Right lung (tissue), 5 donors: ENCODE data around the gene CIDEB. TPM values are rescaled to one million over a fixed set of nuclear protein-coding genes. Genes with fewer than 3 reads are reported as not detected.

Source experiments
- DNase-seq, 2 donors: peaks; one replicate each; pipeline ENCODE4 v3.0.0-alpha.2; 2013
- polyA plus RNA-seq, 5 donors: library from polyadenylated mRNA; unstranded; fragments of 120-200 nt; gene quantifications; one replicate each; pipeline versions ENCODE4 v1.2.1 to v1.2.3, GENCODE V29; 2013; ENCODE audit warnings: inconsistent platforms in 1 of 5, low replicate concordance in 1 of 5; ENCODE audit not compliant: insufficient read length in 5 of 5, insufficient read depth in 1 of 5

Gene CIDEB
- polyA plus RNA-seq, 5 donors: 9.6 to 16.6 (median 14.1) TPM

GRCh38 chr14:24255931-24256711 is 51.7 kb downstream of the CIDEB start:
- DNase-seq: no peak

- DNase-seq: no peak
These were observed 52.3 kb downstream of the CIDEB start for GRCh38 chr14:24255438-24255837.

Other genes starting within 250 kb of the CIDEB start
- gene CPNE6, start 236.4 kb downstream of the CIDEB start, polyA plus RNA-seq: not detected
- gene PCK2, start 213.7 kb downstream of the CIDEB start, polyA plus RNA-seq: 10 to 100 TPM; 13.3 to 17.8 (median 14.7) TPM
- gene DCAF11, start 193.2 kb downstream of the CIDEB start, polyA plus RNA-seq: 10 to 100 TPM; 59.5 to 74.4 (median 65.9) TPM
- gene NRL, start 193.0 kb downstream of the CIDEB start, polyA plus RNA-seq: 1 to 10 TPM; 1.0 to 2.3 (median 1.2) TPM
- gene FITM1, start 177.3 kb downstream of the CIDEB start, polyA plus RNA-seq: 1 to 10 TPM in 3 of 5 donors, under 1 TPM in 2; 0.60 to 9.4 (median 1.1) TPM
- gene PSME1, start 171.8 kb downstream of the CIDEB start, polyA plus RNA-seq: 100 to 1,000 TPM; 190 to 234 (median 222) TPM
- 10 to 100 TPM; 12.6 to 25.8 (median 24.3) TPM for gene EMC9, start 166.4 kb downstream of the CIDEB start, polyA plus RNA-seq
- gene PSME2, start 161.4 kb downstream of the CIDEB start, polyA plus RNA-seq: 100 to 1,000 TPM; 159 to 175 (median 166) TPM
- 10 to 100 TPM; 42.8 to 60.2 (median 55.7) TPM for gene RNF31, start 160.5 kb downstream of the CIDEB start, polyA plus RNA-seq
- gene IRF9, start 146.7 kb downstream of the CIDEB start, polyA plus RNA-seq: 10 to 100 TPM; 49.8 to 68.6 (median 57.2) TPM
- 10 to 100 TPM; 36.6 to 67.1 (median 48.2) TPM for gene REC8, start 135.9 kb downstream of the CIDEB start, polyA plus RNA-seq
- 10 to 100 TPM; 20.2 to 37.0 (median 24.5) TPM for gene IPO4, start 119.2 kb downstream of the CIDEB start, polyA plus RNA-seq
- 10 to 100 TPM; 24.6 to 44.1 (median 33.8) TPM for gene TM9SF1, start 112.5 kb downstream of the CIDEB start, polyA plus RNA-seq
- 10 to 100 TPM in 3 of 5 donors, 1 to 10 TPM in 2; 9.5 to 12.2 (median 11.9) TPM for gene TSSK4, start 102.3 kb downstream of the CIDEB start, polyA plus RNA-seq
- 10 to 100 TPM; 53.9 to 67.6 (median 62.3) TPM for gene CHMP4A, start 94.5 kb downstream of the CIDEB start, polyA plus RNA-seq
- gene MDP1, start 91.9 kb downstream of the CIDEB start, polyA plus RNA-seq: 10 to 100 TPM; 11.8 to 17.2 (median 13.5) TPM
- gene NEDD8, start 75.6 kb downstream of the CIDEB start, polyA plus RNA-seq: 100 to 1,000 TPM; 209 to 239 (median 224) TPM
- gene GMPR2, start 75.0 kb downstream of the CIDEB start, polyA plus RNA-seq: 100 to 1,000 TPM in 4 of 5 donors, 10 to 100 TPM in 1; 92.7 to 120 (median 114) TPM
- 10 to 100 TPM; 53.7 to 62.0 (median 60.9) TPM for gene TINF2, start 65.4 kb downstream of the CIDEB start, polyA plus RNA-seq
- 1 to 10 TPM; 2.0 to 4.7 (median 3.5) TPM for gene TGM1, start 44.8 kb downstream of the CIDEB start, polyA plus RNA-seq
- gene RABGGTA, start 36.4 kb downstream of the CIDEB start, polyA plus RNA-seq: 10 to 100 TPM; 19.6 to 28.6 (median 24.9) TPM
- gene DHRS1, start 8.2 kb downstream of the CIDEB start, polyA plus RNA-seq: 10 to 100 TPM; 38.8 to 54.7 (median 43.2) TPM
- 10 to 100 TPM; 21.3 to 26.7 (median 24.3) TPM for gene NOP9, start 8.1 kb downstream of the CIDEB start, polyA plus RNA-seq
- gene LTB4R2, start 2.2 kb upstream of the CIDEB start, polyA plus RNA-seq: 1 to 10 TPM; 3.4 to 5.2 (median 4.7) TPM
- gene LTB4R, start 3.5 kb upstream of the CIDEB start, polyA plus RNA-seq: 1 to 10 TPM; 5.2 to 6.9 (median 6.2) TPM
- 10 to 100 TPM; 26.9 to 37.3 (median 33.8) TPM for gene ADCY4, start 27.1 kb upstream of the CIDEB start, polyA plus RNA-seq
- gene RIPK3, start 32.0 kb upstream of the CIDEB start, polyA plus RNA-seq: 1 to 10 TPM; 2.1 to 3.6 (median 2.8) TPM
- 100 to 1,000 TPM in 1 of 5 donors, 10 to 100 TPM in 4; 64.5 to 102 (median 88.3) TPM for gene NFATC4, start 60.2 kb upstream of the CIDEB start, polyA plus RNA-seq
- gene NYNRIN, start 91.0 kb upstream of the CIDEB start, polyA plus RNA-seq: 100 to 1,000 TPM in 2 of 5 donors, 10 to 100 TPM in 3; 78.3 to 109 (median 88.7) TPM
- gene CBLN3, start 121.7 kb upstream of the CIDEB start, polyA plus RNA-seq: 1 to 10 TPM; 2.6 to 4.0 (median 3.6) TPM
- gene KHNYN, start 122.0 kb upstream of the CIDEB start, polyA plus RNA-seq: 10 to 100 TPM; 41.3 to 53.1 (median 50.2) TPM
- 10 to 100 TPM; 37.5 to 61.9 (median 48.8) TPM for gene SDR39U1, start 134.8 kb upstream of the CIDEB start, polyA plus RNA-seq
- under 1 TPM in 2 of 5 donors, not detected in 3; 0.26 to 0.49 TPM for gene CMA1, start 200.3 kb upstream of the CIDEB start, polyA plus RNA-seq